ENCODE data around the gene KIF12. TPM values are rescaled to one million over a fixed set of nuclear protein-coding genes. Genes with fewer than 3 reads are reported as not detected.

KIF12 gene
- total RNA-seq, 1 experiment from 2014 or later, result 6.3 TPM

DNA sequence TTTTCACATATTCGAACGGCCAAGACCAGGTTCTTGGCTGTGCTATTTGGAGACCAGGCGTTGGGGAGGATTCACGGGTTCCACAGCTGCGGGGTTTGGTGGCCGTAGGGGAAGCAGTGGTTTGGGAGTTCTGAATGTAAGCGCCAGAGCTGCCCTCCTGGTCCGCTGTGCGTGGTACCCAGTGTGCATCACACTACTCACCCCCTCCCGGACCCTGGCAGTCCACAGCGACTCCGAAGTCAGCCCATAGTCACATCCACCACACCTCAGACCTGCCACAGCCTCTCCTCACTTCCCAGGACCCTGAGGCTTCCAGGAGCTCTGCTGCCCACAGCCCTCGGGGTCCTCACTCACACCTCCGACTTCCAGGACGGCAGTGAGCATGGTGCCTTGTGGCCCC lies 47.8 kb downstream of the KIF12 start:
- Histone ChIP-seq H3K27me3 (ENCODE audit: low read length) (no peaks in the 10 kb centered on the region), H3K27ac (ENCODE audit: low read length) (no peak overlapping the region), H4K20me1 (ENCODE audit: low read length) (no peaks in the 10 kb centered on the region), H3K4me2 (ENCODE audit: low read length) (no peak overlapping the region), H3F3A (ENCODE audit: low read length, unreplicated experiment) (no peaks in the 10 kb centered on the region), H2AFZ (ENCODE audit: low read length) (no peak overlapping the region), H3K4me3 (ENCODE audit: low read length) (no peak overlapping the region), H3K9ac (ENCODE audit: low read length) (no peak overlapping the region), H3K9me2 (replicated peaks; ENCODE audit: low read length) (no peaks in the 10 kb centered on the region), H3K36me3 (ENCODE audit: low read depth, low read length) (no peaks in the 10 kb centered on the region; the same call in 1 of the 2 replicates), H3K9me3 (ENCODE audit: low read length) (no peaks in the 10 kb centered on the region), H3K4me1 (ENCODE audit: insufficient read depth, low read length) (peaks cover 10% of the 10 kb centered on the region; the same call in 1 of the 2 replicates), H3K79me2 (ENCODE audit: low read length) (no peaks in the 10 kb centered on the region)
- intact Hi-C loops (cut with micrococcal nuclease), result no loop called here
- ChIA-PET POLR2A (ENCODE audit: unreplicated experiment) (no interaction called here), CTCF (no interaction called here)
- no TSS peak for BruUV-seq (replicated peaks)
- ATAC-seq (no peak), DNase-seq (no peak)
- TF ChIP-seq, protein P1, sequence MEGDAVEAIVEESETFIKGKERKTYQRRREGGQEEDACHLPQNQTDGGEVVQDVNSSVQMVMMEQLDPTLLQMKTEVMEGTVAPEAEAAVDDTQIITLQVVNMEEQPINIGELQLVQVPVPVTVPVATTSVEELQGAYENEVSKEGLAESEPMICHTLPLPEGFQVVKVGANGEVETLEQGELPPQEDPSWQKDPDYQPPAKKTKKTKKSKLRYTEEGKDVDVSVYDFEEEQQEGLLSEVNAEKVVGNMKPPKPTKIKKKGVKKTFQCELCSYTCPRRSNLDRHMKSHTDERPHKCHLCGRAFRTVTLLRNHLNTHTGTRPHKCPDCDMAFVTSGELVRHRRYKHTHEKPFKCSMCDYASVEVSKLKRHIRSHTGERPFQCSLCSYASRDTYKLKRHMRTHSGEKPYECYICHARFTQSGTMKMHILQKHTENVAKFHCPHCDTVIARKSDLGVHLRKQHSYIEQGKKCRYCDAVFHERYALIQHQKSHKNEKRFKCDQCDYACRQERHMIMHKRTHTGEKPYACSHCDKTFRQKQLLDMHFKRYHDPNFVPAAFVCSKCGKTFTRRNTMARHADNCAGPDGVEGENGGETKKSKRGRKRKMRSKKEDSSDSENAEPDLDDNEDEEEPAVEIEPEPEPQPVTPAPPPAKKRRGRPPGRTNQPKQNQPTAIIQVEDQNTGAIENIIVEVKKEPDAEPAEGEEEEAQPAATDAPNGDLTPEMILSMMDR (conservative IDR thresholded peaks at IDR 0.05; ENCODE audit: low read depth, low read length), result no peak
- no peak for TF ChIP-seq EZH2phosphoT487 (IDR thresholded peaks at IDR 0.05; ENCODE audit: borderline replicate concordance, low read length)
- TF ChIP-seq EZH2 (IDR thresholded peaks at IDR 0.05; ENCODE audit: low read length, unreplicated experiment), result no peak

DNA sequence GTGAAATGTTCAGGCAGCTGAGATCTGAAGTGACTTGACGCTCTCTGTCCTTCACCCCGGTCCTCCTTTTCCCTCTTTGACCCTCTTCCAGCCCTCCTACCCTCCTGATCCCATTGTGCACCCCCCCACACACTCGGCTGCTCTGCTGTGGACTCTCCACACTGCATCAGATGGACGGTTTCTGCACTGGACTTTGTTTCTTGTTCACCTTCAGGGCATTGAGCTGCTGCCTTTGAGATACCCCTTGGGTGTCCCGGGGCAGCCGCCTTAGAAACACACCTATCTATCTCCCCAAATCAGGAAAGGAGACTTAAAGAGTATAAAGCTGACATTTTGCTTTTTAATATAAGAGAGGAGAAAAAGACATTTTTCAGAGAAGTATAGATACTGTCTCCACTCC lies 48.4 kb downstream of the KIF12 start:
- DNase-seq, result no peak
- BruUV-seq (replicated peaks), result no TSS peak
- CTCF ChIA-PET, result interaction anchor here (0.6 kb wide), 1 partner anchor 174 kb away, joined by 6 read pairs; no protein-coding TSS in a partner anchor

DNA sequence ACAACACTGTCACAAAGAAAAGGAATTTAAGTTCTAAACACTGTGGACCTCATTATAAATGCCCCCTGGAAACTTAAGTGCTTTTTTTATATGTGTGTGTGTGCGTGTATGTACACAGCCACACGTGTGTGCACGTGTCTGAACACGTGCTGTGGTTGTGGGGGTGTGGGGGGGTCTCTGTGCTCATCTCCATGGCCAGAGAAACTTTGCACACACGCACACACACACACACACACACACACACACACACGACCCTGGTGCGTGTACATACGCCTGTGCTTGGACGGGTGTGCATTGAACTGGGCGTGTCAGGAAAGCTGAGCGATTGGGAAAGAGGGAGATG lies 48.9 kb downstream of the KIF12 start:
- TF ChIP-seq, protein P1 (conservative IDR thresholded peaks at IDR 0.05; ENCODE audit: low read depth, low read length), result no peak
- TF ChIP-seq EZH2 (IDR thresholded peaks at IDR 0.05; ENCODE audit: low read length, unreplicated experiment) (no peak), EZH2phosphoT487 (IDR thresholded peaks at IDR 0.05; ENCODE audit: borderline replicate concordance, low read length) (no peak)
- Histone ChIP-seq H3K9ac (ENCODE audit: low read length) (no peak overlapping the region), H3K79me2 (ENCODE audit: low read length) (no peaks in the 10 kb centered on the region), H3K9me2 (replicated peaks; ENCODE audit: low read length) (no peaks in the 10 kb centered on the region), H3K4me2 (ENCODE audit: low read length) (no peak overlapping the region), H3F3A (ENCODE audit: low read length, unreplicated experiment) (no peaks in the 10 kb centered on the region), H3K27me3 (ENCODE audit: low read length) (no peaks in the 10 kb centered on the region), H2AFZ (ENCODE audit: low read length) (no peak overlapping the region), H3K4me3 (ENCODE audit: low read length) (no peak overlapping the region), H3K36me3 (ENCODE audit: low read depth, low read length) (no peaks in the 10 kb centered on the region; the same call in 1 of the 2 replicates), H3K4me1 (ENCODE audit: insufficient read depth, low read length) (peaks cover 10% of the 10 kb centered on the region; the same call in 1 of the 2 replicates), H4K20me1 (ENCODE audit: low read length) (no peaks in the 10 kb centered on the region), H3K27ac (ENCODE audit: low read length) (no peak overlapping the region), H3K9me3 (ENCODE audit: low read length) (no peaks in the 10 kb centered on the region)
- CTCF ChIA-PET, result interaction anchor here (0.6 kb wide), 1 partner anchor 173 kb away, joined by 6 read pairs; no protein-coding TSS in a partner anchor
- ATAC-seq (no peak), DNase-seq (no peak)
- POLR2A ChIA-PET (ENCODE audit: unreplicated experiment), result no interaction called here
- intact Hi-C loops (cut with micrococcal nuclease), result no loop called here
- BruUV-seq (replicated peaks), result no TSS peak

More for the DNA sequence above, 48.4 kb downstream of the KIF12 start:
- Histone ChIP-seq H3K9me2 (replicated peaks; ENCODE audit: low read length) (no peaks in the 10 kb centered on the region), H4K20me1 (ENCODE audit: low read length) (no peaks in the 10 kb centered on the region), H3K36me3 (ENCODE audit: low read depth, low read length) (no peaks in the 10 kb centered on the region; the same call in 1 of the 2 replicates), H2AFZ (ENCODE audit: low read length) (no peak overlapping the region), H3K4me3 (ENCODE audit: low read length) (no peak overlapping the region), H3K27ac (ENCODE audit: low read length) (no peak overlapping the region), H3K79me2 (ENCODE audit: low read length) (no peaks in the 10 kb centered on the region), H3F3A (ENCODE audit: low read length, unreplicated experiment) (no peaks in the 10 kb centered on the region), H3K9me3 (ENCODE audit: low read length) (no peaks in the 10 kb centered on the region), H3K9ac (ENCODE audit: low read length) (no peak overlapping the region), H3K27me3 (ENCODE audit: low read length) (no peaks in the 10 kb centered on the region), H3K4me2 (ENCODE audit: low read length) (no peak overlapping the region), H3K4me1 (ENCODE audit: insufficient read depth, low read length) (peaks cover 10% of the 10 kb centered on the region; the same call in 1 of the 2 replicates)
- POLR2A ChIA-PET (ENCODE audit: unreplicated experiment), result no interaction called here
- ATAC-seq, result no peak
- intact Hi-C loops (cut with micrococcal nuclease), result no loop called here
- no peak for TF ChIP-seq EZH2phosphoT487 (IDR thresholded peaks at IDR 0.05; ENCODE audit: borderline replicate concordance, low read length)
- TF ChIP-seq, protein P1 (conservative IDR thresholded peaks at IDR 0.05; ENCODE audit: low read depth, low read length), result no peak
- TF ChIP-seq EZH2 (IDR thresholded peaks at IDR 0.05; ENCODE audit: low read length, unreplicated experiment), result no peak

Data from PC-3 (cell line).